Measurements from ENCODE around the gene ZNF107.

The ZNF107 gene

DNA sequence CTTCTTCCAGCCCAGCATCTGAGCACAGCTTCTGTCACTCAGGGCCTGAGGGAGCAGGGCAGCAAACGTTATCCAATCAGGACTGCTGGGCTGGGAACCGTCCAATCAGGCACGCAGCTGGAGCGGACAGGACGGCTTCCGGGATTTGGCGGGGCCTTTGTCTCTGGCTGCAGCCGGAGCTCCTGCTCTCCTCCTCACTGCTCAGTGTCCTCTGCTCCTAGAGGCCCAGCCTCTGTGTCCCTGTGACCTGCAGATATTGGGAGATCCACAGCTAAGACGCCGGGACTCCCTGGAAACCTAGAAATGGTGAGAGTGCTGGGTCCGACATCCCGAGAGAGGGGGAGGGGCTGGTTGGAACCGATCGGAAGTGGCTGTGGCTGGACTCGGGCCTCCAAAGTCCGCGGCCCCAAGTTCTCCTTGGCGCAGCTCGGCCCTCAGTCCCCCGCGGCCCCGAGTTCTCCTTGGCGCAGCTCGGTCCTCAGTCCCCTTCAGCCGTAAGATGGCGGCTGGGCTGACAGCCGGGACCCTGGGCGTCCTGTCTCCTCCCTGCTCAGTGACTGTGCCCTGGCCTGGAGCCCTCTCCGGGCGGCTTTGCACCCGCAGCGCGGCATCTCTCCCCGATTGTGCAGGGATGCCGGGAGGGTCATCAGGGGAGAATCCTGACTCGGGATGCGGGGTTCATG lies at the start of gene ZNF107:
TSS of gene ZNF107 (plus strand) at position 154 of the 683 bp plus-strand sequence. CDS start at position 304, 150 bp downstream.
- DNase-seq, result peak; percentile 95

GRCh38 chr7:64618785-64619456 lies 47.0 kb upstream of the ZNF107 start:
- peak; percentile 9 for DNase-seq

- DNase-seq, result no peak
Observed at GRCh38 chr7:64619705-64620104, 46.2 kb upstream of the ZNF107 start.

DNA sequence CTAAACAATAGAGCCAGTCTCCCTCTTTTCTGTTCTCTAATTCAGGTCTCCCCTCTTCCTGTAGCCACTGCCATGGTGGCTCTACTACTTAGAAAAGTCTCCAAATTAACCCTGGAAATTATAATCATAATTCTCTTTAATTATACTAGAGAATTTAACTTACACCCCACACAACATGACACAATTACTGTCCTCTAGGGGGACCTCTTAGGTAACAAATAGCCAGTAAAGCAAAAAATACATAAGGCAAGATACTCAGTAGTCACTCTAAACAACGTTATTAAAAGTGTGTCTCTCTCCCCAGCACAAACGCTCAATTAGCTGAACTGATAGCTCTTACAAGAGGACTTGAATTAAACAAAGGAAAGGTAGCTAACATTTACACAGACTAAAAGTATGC lies 44.3 kb upstream of the ZNF107 start:
- no peak for DNase-seq

GRCh38 chr7:64625114-64626082 lies 40.5 kb upstream of the ZNF107 start:
- DNase-seq, result no peak

GRCh38 chr7:64626083-64626469 lies 39.9 kb upstream of the ZNF107 start:
- no peak for DNase-seq

GRCh38 chr7:64626557-64626956 lies 39.4 kb upstream of the ZNF107 start:
- DNase-seq, result no peak

GRCh38 chr7:64628192-64628591 lies 37.7 kb upstream of the ZNF107 start:
- DNase-seq, result no peak

DNA sequence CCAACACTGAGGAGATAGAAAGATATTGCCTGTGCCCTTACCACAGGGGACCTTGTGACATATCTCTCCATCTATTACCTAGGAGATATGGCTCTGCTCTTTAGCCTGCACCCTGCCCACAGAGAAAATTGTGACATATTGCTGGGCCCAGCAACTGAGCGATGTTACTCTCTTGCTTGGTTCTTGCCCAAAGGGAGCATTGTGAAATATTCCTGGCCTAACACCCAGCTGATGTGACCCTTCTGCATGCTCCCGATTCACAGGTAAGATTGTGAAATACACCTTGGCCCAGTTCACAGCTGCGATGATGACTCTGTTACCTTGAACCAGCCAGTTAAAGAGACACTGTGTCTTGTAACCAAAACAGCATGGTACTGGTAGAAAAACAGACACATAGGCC lies 37.2 kb upstream of the ZNF107 start:
- DNase-seq, result no peak

DNA sequence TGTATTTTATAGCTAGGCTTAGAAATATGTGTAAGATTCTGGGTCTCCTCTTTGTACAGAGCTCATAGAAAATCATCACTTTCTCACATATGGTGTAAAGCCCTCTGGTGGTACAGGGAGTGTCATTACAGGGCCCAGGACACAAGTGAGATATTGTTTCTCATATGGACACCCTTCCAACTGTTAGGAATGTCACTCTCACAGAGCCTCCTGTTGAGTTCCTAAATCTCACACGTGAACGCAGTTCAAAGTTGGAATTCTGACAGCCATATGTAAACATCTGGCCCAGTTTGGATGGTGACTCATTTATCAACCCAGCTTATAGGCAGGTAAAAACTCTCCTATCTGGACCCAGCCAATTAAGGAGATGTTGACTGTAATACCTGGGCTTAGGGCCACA lies 35.4 kb upstream of the ZNF107 start:
- no peak for DNase-seq

DNA sequence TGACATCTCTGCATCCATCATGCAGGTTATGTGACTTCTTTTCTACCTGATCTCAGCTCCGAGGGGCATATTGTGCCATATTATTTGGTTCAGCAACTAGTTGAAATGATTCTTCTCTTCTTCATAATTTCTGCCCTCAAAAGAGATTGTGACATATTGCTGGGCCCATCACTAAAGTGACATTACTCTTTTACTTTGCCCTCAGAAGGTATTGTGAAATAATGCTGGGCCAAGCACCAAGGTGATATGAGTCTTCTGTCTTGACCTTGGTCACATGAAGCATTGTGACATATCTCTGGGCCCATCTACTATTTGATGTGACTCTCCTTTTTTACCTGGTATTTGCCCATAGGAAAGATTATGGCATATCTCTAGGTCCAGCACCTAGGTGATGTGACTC lies 33.9 kb upstream of the ZNF107 start:
- no peak for DNase-seq

- no peak for DNase-seq
Observed at GRCh38 chr7:64633401-64633800, 32.5 kb upstream of the ZNF107 start.

DNA sequence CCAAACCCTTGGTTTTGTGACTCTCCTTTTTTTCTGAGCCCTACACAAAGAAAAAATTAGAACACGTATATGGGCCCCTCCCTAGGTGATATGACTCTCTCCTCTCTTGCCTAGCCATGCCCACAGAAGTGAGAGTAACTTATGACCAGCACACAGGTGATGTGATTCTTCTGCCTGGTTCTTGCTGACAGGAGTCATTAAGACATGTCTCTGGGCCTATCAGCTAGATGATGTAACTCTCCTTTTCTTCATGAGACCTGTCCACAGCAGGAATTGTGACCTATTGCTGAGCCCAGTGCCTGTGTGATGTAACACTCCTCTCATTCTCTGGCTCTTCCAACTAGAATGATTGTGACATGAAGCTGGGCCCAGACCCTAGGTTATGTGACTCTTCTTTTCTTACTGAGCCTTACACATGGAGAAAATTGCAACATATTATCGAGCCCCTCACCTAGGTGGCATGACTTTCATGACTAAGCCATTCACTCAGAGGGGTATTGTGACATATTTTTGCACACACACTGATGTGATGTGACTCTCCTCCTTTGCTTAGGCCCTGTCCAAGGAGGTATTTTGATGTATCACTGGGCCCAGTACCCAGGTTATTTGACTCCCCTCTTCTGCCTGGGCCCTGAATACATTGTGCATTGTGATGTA lies 31.4 kb upstream of the ZNF107 start:
- DNase-seq, result no peak

DNA sequence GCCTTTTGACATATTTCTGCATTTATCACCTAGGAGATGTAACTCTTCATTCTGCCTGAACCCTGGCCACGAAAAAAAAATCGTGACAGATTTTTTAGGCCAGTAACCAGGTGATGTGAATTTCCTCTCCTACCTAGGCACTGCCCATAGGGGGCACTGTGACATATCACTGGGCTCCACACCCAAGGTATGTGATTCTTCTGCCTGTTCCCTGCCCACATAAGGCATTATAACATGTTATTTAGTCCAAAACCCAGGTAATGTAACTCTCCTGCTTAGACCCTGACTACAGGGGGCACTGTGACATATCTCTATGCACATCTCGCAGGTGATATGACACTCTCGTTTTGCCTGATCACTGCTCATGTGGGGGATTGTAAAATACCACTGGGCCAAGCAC lies 29.5 kb upstream of the ZNF107 start:
- no peak for DNase-seq

DNA sequence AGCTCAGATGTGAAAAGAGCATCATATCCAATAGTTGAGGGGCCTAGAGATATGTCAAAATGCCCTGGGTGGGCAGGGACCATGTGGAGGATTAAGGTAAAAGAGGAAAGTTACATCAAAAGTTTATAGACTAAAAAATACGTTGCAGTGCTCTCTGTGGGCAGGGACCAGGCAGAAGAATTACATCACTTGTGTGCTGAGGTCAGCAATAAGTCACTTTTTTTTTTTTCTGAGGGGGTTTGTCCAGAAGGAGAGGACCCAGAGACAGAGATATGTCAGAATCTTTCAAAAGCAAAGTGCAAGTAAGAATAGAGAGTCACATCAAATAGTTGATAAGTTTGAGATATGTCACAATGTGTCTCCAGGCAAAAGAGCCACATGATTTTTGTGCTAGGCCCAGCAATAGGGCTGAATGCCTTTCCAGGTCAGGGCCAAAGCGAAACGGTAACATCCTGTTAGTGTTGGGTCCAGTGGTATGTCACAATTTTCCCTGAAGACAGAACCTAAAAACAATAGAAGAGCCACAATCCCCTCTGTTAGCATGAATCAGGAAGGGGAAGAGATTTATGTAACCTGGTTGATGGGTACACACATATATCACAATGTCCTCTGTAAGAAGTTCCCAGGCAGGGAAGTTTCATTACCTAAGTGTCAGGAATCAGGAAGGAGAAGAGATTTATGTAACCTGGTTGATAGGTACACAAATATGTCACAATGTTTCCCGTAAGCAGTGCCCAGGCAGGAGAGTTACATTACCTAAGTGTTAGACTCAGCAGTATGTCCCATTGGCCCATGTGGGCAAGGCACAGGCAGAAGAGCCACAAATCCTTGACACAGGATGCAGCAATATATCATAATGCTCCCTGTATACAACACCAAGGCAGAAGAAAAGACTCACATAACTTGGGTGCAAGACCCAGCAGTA lies 28.1 kb upstream of the ZNF107 start:
- no peak for DNase-seq

DNA sequence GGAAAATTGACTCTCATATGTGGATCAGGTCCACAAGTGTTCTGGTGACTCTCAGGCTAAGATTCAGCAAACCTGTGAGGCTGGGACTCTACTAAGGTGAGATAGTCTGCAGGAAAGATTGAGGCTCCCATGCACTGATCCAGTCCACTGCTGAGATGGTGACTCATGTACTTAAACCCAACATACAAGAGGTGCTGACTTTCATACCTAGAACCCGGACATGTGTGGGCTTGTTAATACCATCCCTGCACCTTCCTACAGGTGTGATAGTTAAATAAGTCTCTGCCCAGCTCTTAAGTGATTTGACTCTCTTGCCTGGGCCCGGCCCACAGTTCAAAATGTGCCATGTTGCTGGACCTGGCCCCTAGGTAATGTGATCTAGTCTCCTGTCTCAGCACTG lies 27.1 kb upstream of the ZNF107 start:
- no peak for DNase-seq

DNA sequence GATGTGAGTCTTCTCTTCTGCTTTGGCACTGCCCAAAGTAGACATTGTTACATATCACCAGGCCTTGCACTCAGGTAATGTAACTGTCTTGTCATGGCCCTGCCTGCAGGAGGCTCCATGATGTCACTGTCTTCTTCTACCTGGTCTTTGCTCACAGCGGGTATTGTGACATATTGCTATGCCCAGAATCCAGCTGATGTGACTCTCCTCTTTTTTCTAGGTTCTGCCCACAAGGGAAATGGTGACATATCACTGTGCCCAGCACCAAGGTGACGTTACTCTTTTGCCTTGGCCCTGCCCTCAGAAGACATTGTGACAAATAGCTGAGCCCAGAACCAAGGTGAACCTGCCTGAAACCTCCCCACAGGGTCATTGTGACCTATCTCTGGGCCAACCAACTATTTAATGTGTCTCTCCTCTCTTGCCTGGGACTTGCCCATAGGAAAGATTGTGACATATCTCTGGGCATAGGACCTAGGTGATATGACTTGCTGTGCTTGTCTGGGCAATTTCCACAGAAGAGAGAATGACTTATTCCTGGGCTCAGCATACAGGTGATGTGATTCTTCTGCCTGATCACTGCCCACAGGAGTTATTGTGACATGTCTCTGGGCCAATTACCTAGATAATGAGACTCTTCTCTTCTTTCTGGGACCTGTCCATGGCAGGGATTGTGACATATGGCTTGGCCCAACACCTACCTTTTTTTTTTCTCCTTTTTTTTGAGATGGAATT lies 26.5 kb upstream of the ZNF107 start:
- DNase-seq, result no peak

DNA sequence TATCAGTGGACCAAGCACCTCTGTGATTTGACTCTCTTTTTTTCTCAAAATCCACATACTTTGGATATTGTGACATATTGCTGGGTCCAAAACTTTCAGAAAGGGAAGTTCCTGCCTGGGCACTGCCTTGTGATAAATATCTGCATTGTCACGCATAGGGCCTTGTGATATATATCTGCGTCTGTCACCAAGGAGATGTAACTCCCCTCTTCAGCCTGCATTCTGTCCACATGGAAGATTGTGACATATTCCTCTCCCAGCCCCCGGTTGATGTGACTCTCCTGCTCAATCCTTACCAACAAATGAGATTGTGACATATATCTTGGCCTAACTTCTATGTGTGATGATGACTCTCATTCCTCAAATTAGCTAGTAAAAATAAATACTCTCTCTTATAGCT lies 25.4 kb upstream of the ZNF107 start:
- no peak for DNase-seq

- DNase-seq, result no peak
Observed at GRCh38 chr7:64642046-64642445, 23.9 kb upstream of the ZNF107 start.

- no peak for DNase-seq
Observed at GRCh38 chr7:64642875-64643274, 23.1 kb upstream of the ZNF107 start.

- DNase-seq, result no peak
Observed at GRCh38 chr7:64643566-64643965, 22.4 kb upstream of the ZNF107 start.

All from kidney glomerular epithelial cell (primary cell).